ENCODE measurements around the gene TANC1.

GRCh38 chr2:158989165-158989564 is 20.7 kb downstream of the TANC1 start:
- TF ChIP-seq TAF1 (IDR thresholded peaks at IDR 0.05; ENCODE audit: borderline replicate concordance, insufficient read depth, low read length) (no peak), SIN3A (IDR thresholded peaks at IDR 0.05; ENCODE audit: borderline replicate concordance, insufficient read depth, low read length) (no peak), POLR2AphosphoS5 (IDR thresholded peaks at IDR 0.05; ENCODE audit: low read depth, low read length) (no peak), REST (IDR thresholded peaks at IDR 0.05; ENCODE audit: insufficient read depth in 1 of 2, low read depth in 2 of 2, low read length in 2 of 2) (no peak), FOXP2 (optimal IDR thresholded peaks at IDR 0.05; ENCODE audit: borderline replicate concordance, extremely low read depth, extremely low read length, insufficient read depth) (no peak)

Measured in PFSK-1 (cell line).